Endothelial cell (in vitro differentiated cells): ENCODE data around the gene ZNF341. TPM values are rescaled to one million over a fixed set of nuclear protein-coding genes. Genes with fewer than 3 reads are reported as not detected.
"Not testable (repeated sequence)": the region's sequence is repeated elsewhere in the genome, so short reads cannot be mapped to it uniquely, and the experiment has no call there.

ENCODE experiments used
- DNase-seq: peaks from one replicate; pipeline ENCODE4 v3.0.0; 2021; ENCODE audit warnings: low spot score
- H3K27ac Mint-ChIP-seq: one replicate; pipeline ENCODE4 v1.8.0; 2021; ENCODE audit warnings: mixed read lengths, inconsistent platforms; ENCODE audit not compliant: unreplicated experiment
- H3K27me3 Mint-ChIP-seq: one replicate; pipeline ENCODE4 v1.8.0; 2021; ENCODE audit warnings: mild to moderate bottlenecking, moderate library complexity, mixed read lengths, inconsistent platforms; ENCODE audit not compliant: unreplicated experiment
- H3K36me3 Mint-ChIP-seq: one replicate; pipeline ENCODE4 v1.8.0; 2021; ENCODE audit warnings: mild to moderate bottlenecking, low read depth, mixed read lengths, inconsistent platforms; ENCODE audit not compliant: unreplicated experiment
- H3K4me1 Mint-ChIP-seq: one replicate; pipeline ENCODE4 v1.8.0; 2021; ENCODE audit warnings: mild to moderate bottlenecking, mixed read lengths, inconsistent platforms; ENCODE audit not compliant: unreplicated experiment
- H3K4me3 Mint-ChIP-seq: one replicate; pipeline ENCODE4 v1.8.0; 2021; ENCODE audit warnings: mild to moderate bottlenecking, mixed read lengths, inconsistent platforms; ENCODE audit not compliant: unreplicated experiment
- H3K9me3 Mint-ChIP-seq: one replicate; pipeline ENCODE4 v1.8.0; 2021; ENCODE audit warnings: mixed read lengths, inconsistent platforms; ENCODE audit not compliant: unreplicated experiment
- total RNA-seq: library from RNA; stranded (reverse); fragmentation: NEBNext Ultra II Directional; extraction: Animal tissue kit (Norgen Biotek cat#: 25700); gene quantifications from one replicate; pipeline ENCODE4 v1.2.1, GENCODE V29; 2021; ENCODE audit not compliant: unreplicated experiment
- TF ChIP-seq, protein P1 (sequence below): fragments of 200-600 bp; sonication (generic); IDR thresholded peaks from one replicate; pipeline ENCODE4 v1.5.0; 2021; ENCODE audit warnings: antibody characterized with exemption; ENCODE audit not compliant: unreplicated experiment

Gene ZNF341
- total RNA-seq, 1 donor from 2014 or later, result 3.5 TPM

DNA sequence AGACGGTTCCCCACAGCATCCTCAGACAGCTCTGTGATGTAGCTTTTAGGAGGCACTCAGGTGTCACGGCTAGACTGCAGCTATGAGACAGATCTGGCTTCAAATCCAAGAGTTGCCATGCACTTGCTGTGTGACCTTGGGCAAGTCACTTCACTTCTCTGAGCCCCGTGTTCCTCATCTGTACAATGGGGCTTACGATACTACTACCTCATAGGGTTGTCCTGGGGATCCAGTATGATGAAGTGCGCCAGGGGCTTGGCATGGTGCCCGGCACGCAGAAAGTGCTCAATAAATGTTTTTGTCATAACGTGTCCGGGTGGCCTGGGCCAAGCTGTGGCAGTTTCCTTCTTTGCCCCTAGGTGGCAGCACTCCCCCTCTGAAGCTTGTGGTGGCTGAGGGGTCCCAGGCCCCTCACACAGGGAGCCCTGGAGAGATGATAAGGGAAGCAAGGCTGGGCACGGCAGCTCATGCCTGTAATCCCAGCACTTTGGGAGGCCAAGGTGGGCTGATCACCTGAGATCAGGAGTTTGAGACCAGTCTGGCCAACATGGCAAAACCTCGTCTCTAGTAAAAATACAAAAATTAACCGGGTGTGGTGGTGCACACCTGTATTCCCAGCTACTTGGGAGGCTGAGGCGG lies 60.3 kb downstream of the ZNF341 start:
- peak; percentile 67 for DNase-seq
- H3K27me3 Mint-ChIP-seq, result no peaks in the 10 kb centered on the region
- H3K4me3 Mint-ChIP-seq, result no peak overlapping the region
- no peaks in the 10 kb centered on the region for H3K9me3 Mint-ChIP-seq
- TF ChIP-seq, protein P1, sequence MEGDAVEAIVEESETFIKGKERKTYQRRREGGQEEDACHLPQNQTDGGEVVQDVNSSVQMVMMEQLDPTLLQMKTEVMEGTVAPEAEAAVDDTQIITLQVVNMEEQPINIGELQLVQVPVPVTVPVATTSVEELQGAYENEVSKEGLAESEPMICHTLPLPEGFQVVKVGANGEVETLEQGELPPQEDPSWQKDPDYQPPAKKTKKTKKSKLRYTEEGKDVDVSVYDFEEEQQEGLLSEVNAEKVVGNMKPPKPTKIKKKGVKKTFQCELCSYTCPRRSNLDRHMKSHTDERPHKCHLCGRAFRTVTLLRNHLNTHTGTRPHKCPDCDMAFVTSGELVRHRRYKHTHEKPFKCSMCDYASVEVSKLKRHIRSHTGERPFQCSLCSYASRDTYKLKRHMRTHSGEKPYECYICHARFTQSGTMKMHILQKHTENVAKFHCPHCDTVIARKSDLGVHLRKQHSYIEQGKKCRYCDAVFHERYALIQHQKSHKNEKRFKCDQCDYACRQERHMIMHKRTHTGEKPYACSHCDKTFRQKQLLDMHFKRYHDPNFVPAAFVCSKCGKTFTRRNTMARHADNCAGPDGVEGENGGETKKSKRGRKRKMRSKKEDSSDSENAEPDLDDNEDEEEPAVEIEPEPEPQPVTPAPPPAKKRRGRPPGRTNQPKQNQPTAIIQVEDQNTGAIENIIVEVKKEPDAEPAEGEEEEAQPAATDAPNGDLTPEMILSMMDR, result peak; percentile 91
- no peak overlapping the region for H3K27ac Mint-ChIP-seq
- peaks cover 5% of the 10 kb centered on the region for H3K36me3 Mint-ChIP-seq
- H3K4me1 Mint-ChIP-seq, result peaks cover 38% of the 10 kb centered on the region

DNA sequence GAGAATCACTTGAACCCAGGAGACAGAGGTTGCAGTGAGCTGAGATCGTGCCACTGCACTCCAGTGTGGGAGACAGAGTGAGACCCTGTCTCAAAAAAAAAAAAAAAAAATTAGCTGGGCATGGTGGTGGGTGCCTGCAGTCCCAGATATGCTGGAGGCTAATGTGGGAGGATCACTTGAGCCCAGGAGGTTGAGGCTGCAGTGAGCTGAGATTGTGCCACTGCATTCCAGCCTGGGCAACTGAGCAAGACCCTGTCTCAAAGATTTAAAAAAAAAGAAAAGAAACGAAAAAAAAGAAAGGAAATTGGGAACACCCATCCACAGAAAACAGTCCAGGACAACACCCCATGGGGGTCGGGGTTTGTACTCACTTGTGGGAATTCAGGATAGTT lies 60.8 kb downstream of the ZNF341 start:
- H3K4me3 Mint-ChIP-seq, H3K27ac Mint-ChIP-seq, H3K9me3 Mint-ChIP-seq, H3K27me3 Mint-ChIP-seq, DNase-seq, H3K36me3 Mint-ChIP-seq: not testable (repeated sequence)
- H3K4me1 Mint-ChIP-seq, result peaks cover 34% of the 10 kb centered on the region

DNA sequence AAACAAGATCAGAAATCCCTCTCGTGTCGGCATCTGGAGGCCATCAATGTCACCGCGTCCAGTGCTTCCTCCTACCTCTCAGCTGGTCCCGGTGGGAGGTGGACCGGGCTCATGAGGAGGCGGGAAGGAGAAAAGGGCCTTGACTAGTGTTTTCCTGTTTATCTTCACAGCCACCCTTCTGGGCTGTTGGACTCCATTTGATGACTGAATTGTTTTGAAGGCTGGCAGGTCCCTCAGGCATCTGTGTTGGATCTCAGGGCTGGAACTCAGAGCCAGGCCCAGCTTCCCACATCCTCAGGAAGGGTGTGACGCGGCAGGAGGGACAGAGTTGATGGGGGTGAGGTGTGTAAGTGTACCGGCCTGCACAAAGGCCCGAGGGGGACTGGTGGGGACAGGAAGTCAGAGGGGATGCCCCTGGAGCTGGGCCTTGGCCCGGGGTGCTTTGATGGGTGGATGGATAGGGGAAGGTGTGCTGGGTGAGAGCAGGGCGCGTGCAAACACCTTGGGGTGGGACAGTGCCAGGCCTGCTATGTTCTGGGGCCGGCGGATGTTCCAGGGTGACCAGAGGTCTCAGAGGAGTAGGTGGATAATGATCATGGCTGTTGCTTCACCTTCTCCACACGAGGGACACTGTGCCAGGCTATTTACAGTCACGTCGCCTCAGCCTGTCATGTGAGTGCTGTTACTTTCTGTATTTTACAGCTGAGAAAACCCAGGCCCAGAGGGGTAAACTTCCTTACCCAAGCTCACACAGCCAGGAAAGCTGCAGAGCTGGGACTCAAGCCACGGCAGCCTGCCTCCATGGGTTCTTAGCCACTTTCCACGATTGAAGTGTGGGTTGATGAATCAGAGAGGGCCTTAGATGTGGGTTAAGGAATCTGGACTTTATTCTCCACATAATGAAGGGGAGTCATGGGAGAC lies 61.5 kb downstream of the ZNF341 start:
- Mint-ChIP-seq H3K4me1 (peaks cover 30% of the 10 kb centered on the region), H3K36me3 (peaks cover 5% of the 10 kb centered on the region), H3K9me3 (no peaks in the 10 kb centered on the region), H3K27ac (no peak overlapping the region), H3K27me3 (no peaks in the 10 kb centered on the region), H3K4me3 (no peak overlapping the region)
- DNase-seq, result no peak
- TF ChIP-seq, protein P1, result no peak

DNA sequence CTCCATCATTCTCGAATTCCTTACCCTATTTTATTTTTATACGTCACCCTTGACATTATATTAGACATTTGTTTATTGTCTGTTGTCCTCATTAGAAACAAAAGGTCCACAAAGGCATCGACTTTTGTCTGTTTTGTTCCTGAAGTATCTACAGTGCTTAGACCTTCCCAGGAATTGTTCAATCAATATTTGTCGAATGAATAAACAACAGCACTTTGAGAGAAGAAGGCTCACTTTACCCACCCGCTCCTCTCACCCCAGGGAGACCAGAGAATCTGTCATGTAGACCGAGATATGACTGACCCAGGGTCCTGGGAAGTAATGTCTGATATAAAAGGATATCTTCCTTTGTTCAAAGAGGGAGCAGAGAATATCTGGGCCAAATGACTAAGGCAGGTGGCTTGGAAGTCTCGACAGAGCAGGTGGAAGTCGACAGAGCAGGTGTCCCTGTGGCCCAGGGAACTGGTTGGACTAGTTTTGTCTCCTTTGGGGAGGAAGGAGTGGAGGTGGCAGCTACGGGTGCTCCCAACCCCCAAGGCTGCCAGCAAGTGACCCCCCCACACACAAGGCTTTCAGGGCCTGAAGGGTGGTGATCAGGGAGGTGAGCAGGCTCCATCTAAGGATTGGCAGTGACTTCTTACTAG lies 64.6 kb downstream of the ZNF341 start:
- DNase-seq, result no peak
- Mint-ChIP-seq H3K27ac (no peak overlapping the region), H3K4me1 (peaks cover 10% of the 10 kb centered on the region)

DNA sequence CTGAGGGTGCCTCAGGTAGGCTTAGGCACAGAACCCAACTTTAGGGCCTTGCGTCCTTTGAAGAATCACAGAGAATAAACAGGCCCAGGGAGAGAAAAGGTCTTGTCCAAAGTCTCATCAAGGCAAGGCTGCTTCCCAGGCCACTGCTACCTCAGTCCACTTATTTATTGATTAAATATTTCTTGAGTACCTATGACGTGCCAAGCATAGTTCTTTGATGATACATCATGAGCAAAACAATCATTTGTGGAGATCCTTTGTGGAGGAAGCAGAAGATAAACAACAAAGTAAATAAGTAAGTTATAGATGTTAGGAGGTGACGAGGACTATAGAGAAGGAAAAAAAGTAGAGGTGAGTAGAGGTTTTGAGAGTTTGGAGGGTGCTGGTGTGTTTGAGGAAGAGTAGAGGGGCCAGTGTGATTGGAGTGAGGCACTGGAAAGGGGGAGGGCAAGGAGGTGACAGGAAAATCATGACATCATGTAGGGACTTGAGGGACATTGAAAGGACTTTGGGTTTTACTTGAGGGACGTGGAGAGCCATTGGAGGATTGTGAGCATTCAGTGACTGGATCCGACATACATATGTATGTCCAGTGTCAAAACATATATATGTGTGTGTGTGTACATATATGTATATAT lies 65.2 kb downstream of the ZNF341 start:
- DNase-seq, result no peak
- TF ChIP-seq, protein P1, result no peak
- Mint-ChIP-seq H3K9me3 (no peaks in the 10 kb centered on the region), H3K27me3 (peaks cover 2% of the 10 kb centered on the region), H3K36me3 (no peaks in the 10 kb centered on the region), H3K4me1 (peaks cover 10% of the 10 kb centered on the region), H3K27ac (peak overlapping the region; percentile 1), H3K4me3 (no peak overlapping the region)

More for the DNA sequence above, 64.6 kb downstream of the ZNF341 start:
- H3K27me3 Mint-ChIP-seq, result peaks cover 2% of the 10 kb centered on the region
- no peak overlapping the region for H3K4me3 Mint-ChIP-seq
- H3K9me3 Mint-ChIP-seq, result no peaks in the 10 kb centered on the region
- TF ChIP-seq, protein P1, result no peak
- no peaks in the 10 kb centered on the region for H3K36me3 Mint-ChIP-seq
